Activated CD4-positive, alpha-beta T cell treated with anti-CD3 and anti-CD28 coated beads, Interleukin-2, Interleukin-4, amounts not matched to agents 100 ng/mL and 50 ng/mL, durations not matched to agents 16 hours and 8 hours (primary cell): Measurements from ENCODE around the gene DERL2.

Source experiments
- DNase-seq: peaks from one replicate; pipeline ENCODE4 v3.0.0-alpha.2; 2020; ENCODE audit warnings: low spot score

Gene DERL2

DNA sequence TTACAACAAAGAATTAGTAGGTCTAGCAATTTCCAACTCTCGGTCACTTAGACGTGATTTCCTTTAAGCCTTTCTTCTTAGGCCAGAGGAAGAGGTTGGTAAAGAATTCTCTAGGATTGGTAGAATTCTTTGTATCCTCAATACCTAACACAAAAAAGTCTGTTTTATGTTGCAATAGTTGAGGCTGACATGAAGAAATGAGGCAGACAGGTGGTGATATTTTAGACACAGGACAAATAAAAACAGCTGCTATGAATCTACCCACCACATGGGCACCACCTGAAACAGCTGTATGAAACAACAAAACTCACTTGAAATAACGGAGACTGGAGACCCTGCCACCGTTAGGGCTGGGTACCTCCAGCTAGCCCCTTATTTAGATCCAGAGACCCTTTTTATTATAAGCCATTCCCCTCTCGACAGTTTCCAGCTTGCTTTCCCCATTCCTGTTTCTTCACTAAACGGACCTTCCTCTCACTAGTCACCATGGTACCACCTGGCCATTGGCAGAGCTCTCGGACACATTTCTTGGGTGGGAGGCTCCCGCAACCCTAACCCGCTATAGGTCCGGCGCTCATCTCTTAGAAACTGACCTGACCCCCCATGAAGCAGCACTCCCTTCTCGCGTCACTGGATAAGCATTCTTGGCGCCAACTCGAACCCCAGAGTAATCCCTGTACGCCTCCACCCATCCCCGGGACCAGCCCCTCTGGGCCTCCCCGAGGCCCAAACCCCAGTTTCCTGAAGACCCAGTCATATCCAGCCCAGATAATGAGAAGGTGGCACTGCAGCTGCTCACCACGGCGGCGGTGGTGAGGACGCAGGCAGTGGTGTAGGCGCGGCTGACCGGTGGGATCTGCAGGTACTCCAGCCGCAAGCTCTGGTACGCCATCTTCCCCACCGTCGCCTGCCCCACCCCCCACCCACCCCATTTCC, at the start of gene DERL2:
TSS of gene DERL2 (minus strand) at position 909 of the 936 bp plus-strand sequence. CDS start at position 892, 17 bp downstream.
- no peak for DNase-seq

DNA sequence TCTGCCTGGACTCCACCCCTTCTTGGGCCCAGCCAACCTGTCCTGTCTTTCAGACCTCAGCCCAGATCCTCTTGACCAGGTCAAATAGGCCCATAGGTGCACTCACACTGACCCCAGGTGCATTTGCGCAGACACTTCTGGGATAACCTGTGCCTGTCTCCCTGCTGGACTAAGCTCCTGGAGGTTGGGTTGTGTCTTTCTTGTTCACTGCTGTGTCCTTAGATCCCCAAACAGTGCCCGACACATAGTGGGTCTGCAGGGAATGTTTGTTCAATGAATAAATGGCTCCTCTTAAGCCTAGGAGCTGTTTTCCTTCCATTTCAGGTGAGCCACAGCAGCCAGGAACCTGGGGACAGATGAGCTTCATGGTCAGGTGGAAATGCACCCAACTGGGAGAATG, 49.5 kb upstream of the DERL2 start:
- DNase-seq = no peak

DNA sequence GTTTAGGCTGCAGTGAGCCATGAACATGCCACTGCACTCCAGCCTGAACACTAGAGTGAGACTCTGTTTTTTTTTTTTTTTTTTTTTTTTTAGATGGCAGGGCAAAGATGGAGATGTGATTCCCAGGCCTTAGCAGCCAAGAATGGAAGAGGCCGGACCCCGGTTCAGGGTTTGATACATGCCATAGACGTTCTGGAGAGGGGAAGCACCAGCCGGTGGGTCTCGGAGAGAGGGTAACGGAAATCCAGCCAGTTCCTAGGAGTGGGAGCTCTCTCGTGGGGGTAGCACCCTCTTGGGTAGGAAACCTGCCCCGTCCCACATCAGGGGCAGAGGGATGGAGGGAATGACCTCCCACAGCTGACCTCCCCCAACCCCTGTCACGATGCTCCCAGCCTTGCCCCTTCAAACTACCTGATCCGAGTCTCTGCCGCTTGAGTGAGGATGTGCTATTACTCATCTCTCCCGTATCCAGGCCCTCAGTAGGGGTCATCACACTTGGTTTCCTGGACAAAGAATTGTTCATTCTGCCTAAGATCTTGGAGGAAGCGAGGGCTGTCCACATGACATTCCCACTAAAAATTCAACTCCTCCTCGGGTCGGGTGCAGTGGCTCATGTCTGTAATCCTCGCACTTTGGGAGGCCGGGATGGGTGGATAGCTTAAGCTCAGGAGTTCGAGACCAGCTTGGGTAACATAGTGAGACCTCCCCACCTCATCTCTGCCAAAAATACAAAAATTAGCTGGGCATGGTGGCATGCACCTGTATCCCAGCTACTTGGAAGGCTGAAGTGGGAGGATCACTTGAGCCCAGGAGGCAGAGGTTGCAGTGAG, 47.7 kb upstream of the DERL2 start:
- no peak for DNase-seq

DNA sequence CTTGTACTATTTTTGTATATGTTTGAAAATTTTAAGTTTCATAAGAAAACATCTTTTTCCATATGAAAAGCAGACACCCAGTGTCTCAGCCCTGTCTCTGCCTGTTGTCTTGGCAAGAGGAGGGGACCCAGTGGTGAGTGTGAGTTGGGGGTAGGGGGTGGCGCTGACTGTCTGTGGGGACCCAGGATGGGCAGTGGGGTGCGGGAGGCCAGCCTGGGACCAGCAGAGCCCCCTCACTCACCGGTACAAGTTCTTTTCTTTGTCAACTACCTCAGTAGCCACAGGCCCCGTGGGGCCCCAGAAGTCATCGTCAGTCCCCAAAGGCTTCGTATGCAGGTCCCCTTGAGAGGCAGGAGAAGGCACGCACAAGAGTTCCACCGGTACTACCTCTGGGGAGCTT, 46.6 kb upstream of the DERL2 start:
- no peak for DNase-seq

DNA sequence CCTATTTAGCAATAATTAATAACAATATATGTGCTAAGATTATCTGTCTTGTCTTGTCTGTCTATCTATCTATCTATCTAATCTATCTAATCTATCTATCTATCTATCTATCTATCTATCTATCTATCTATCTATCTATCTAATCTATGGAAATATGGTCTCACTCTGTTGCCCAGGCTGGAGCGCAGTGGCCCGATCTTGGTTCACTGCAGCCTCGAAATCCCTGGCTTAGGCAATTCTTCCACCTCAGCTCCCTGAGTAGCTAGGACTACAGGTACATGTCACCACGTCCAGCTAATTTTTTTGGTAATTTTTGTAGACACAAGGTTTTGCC, 45.1 kb upstream of the DERL2 start:
- no peak for DNase-seq

DNA sequence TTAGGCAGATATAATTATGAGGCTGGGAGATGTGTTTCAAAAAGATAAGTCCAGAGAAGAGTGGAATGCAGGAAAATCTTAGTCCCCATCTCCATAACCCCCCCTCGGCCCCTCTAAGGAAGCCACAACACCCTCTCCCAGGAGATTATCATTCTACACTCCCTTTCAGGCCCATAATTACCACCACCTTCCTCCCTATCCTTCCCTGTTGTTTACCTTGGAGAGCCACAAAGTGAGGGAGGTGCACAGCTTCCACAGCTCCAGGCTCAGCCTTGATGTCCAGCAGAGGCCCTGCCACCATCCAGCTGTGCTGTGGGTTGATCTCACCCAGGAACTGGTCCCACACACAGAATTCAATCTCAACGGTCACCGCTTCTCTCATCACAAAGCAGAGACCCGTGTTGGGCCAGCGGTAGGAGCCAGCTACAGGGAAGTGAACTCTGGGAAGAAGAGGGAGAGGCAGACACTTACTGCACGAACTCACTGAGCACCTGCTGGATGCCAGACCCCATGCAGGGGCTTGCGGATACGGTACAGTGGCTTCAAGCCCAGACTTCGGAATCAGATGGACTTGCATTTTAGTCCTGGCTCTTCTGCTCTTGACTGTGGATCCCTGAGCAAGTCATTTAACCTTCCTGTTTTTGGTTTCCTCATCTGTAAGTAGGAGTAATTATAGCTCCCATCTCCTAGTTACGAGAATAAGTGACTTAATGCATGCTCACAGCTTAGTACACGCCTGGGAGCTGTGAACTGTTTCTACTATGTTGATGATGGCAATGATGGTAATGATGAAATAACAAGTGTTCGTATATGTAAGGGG, 44.5 kb upstream of the DERL2 start:
- DNase-seq = no peak

DNA sequence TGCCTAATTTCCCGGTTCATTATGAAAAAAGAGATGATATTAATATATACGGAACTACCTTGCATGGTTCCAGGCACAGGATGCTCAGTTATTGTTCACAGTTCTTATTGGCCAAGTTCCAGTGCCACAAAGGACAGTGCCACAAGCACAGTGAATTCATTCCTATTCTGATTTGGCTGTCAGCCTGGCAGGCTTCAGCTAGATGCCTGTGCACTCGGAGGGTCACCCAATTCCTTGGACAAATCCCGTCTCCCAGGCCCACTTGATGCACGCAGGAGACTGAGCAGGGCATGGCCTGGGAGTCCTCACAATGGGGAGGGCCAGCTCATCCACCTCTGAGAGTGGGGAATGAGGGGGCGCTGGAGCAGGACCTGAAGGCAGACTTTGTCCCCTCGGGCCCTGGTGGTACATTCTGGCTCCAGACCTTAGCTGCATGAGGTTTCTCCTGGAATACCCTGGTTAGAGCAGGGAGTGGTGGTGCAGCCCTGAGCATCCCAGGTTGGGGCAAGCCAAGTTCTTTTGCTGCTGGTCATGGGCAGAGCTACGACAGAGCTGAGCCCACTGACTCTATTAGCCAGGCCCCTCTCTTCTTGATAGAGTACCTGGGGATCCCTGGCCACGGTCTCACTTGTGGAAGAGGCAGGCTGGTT, 41.7 kb upstream of the DERL2 start:
- DNase-seq = no peak

DNA sequence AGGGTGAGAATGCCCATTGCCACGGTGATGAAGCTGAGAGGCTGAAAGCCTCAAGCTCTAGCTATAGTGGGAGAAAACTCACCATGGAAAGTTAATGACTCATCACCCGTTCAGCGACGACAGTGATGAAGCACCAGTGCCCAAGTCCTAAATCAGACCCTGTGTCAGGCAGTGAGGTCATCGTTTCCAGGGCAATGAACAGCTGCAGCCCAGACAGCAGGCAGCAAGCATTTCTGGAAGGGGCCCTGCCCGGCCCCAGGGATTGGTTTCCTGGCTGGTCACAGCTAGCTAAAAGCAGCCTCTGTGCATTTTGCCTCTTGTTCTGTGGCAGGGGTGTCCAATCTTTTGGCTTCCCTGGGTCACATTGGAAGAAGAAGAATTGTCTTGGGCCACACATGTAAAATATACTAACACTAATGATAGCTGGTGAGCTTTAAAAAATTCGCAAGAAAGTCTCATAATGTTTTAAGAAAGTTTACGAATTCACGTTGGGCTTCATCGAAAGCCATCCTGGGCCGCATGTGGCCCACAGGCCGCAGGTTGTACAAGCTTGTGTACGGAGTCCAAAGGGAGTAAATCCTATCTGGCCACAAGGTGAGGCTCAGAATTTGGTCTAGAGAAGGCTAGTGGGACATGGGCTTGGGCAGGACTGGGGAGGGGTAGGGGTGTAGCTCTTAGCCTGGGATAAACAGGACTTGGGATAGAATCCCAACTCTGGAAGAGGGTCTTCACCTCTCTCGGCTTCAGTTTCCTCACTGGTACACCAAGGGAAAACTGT, 41.0 kb upstream of the DERL2 start:
- DNase-seq = peak; percentile 77

DNA sequence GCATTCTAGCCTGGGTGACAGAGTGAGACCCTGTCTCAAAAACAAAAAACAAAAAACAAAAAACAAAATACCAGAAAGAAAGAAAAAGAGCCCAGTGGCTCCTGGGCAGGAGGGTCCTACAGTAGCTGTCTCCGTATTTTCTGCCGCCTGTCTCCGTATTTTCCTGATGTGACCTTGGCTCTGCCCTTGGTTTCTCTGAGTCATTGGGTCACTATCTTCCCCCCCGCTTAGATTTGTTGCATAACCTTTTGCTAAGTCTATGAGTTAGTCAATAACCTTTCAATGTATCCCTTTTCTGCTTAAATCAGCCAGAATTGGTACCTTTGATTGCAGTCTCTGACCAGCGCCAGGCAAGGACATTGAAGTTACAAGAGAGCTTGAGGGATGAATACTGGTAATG, 37.3 kb upstream of the DERL2 start:
- no peak for DNase-seq

DNA sequence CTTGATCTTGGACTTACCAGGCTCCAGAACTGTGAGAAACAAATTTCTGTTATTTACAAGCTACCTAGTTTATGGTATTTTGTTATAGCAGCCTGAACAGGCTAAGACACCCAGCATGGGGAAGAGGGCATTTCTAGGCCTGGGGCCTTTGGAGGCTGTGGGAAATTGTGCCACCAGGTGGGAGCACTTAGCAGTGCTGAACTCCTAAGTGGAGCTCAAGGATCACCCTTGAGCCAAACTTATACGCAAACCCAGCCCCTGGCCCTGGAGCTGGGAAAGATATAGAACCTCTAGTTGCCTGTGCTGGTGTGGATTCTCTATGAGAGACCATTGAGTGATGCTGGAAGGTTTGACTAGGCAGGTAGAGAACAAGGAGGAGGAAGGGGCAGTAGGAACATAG, 36.5 kb upstream of the DERL2 start:
- DNase-seq = no peak

DNA sequence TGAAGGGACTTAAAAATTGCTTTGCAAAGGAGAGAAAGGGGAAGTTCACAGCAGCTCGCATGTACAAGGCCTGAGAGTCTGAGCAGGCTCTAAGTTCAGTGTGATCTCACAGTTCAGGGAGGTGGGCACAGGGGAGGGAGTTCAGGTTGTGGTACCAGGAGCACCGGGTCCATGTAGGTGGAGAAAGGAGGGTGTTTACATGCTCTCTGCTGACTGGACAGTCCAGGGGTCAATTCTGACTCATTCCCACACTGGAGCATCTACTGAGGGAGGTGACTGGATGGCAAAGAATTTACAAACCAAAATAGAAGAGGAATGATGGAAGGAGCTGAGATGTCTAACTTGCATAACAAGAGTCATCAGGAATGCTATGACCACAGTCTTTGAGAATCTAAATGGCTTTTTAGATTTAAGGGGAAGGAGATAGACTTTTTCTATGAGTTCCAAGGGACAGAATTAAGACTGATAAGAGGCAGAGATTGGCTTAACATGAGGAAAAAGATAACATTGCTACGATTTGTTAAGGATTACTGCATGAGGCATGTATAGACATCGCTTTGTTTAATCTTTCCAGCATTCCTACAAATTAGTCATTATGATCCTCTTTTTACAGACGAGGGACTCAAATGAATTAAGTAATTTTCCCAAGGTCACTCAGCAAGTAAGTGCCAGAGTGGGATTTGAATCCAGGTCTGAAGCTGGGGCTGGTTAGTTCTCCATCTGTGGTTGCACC, 30.2 kb upstream of the DERL2 start:
- DNase-seq = no peak

DNA sequence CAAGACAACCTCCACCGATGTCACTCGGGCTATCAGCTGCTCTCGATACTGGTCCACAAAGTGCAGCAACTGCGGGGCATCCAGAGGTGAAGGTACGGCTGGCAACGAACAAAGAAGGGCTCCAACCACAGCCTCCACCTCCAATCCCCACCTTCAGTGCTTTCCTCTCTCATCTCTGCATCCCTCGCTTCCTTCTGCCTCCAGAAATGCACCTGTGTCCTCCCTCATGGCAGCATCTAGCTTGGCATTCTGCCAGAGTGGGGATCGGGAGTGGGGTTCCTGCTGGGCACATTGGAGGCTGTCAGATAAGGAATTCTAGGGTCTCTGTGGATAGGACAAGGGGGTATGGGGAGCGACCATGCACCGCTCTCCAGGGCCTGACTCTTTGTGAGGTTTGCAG, 29.0 kb upstream of the DERL2 start:
- no peak for DNase-seq

DNA sequence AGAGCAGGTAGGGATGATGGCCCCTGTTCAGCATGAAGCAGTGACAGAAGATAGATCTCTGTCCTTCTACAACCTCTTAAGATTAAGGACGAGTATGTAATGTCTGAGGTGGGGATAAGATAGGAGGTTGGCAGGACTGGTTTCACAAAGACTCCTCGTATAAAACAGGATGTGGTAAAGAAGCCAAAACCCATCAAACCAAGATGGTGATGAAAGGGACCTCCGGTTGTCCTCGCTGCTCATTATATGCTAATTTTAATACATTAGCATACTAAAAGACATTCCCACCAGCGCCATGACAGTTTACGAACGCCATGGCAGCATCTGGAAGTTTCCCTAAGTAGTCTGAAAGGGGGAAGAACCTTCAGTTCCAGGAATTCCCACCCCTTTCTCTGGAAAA, 27.6 kb upstream of the DERL2 start:
- peak; percentile 17 for DNase-seq

DNA sequence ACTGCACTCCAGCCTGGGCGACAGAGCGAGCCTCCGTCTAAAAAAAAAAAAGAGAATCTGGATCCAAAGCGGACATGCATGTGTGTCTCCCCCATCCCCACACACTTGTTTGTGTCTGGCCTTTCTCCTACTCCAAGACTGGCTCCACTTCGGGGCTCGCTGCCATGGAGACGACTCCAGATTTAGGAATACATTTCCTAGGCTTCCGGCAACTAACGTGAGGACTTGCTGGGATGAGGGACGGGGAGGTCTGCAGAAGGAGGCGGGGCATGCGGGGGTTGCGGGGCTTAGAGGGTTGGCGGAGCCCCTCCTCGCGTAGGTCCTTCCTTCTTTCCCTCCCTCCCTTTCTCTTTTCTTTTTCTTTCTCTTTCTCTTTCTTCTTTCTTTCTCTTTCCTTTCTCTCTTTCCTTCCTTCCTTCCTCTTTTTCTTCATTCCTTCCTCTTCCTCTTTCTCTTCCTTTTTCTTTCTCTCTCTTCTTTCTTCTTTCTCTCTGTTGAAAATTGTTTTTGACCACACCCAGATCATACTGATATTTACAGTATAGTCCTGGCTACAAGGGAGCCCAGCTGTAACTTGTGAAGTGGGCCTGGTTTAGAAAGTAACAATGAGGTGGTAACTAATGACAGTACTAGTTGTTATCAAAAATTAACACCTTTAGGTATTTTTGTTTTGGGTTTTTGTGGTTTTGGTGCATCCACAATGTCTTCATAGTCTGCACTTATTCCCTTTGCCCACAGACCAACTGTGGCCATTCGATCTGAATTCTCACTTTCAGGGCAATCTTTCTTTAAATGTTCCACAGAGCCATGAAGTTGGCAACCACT, 25.6 kb upstream of the DERL2 start:
- no peak for DNase-seq

DNA sequence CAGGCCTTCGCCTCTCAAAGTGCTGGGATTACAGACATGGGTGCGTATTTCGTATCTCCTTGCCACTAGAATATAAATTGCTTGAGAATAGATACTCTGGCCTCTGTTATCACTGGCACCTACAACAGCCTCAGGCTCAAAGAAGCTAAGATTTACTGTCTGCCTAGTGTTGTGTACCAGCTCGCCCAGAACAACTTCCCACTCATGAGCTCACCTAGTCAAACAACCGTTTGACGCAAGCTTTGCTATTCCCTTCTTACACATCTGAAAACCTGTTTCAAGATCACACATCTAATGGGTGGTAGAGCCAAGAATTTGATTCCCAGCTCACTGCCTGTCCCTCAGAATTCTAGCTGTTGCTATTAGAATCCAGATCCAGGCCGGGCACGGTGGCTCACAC, 24.8 kb upstream of the DERL2 start:
- no peak for DNase-seq

DNA sequence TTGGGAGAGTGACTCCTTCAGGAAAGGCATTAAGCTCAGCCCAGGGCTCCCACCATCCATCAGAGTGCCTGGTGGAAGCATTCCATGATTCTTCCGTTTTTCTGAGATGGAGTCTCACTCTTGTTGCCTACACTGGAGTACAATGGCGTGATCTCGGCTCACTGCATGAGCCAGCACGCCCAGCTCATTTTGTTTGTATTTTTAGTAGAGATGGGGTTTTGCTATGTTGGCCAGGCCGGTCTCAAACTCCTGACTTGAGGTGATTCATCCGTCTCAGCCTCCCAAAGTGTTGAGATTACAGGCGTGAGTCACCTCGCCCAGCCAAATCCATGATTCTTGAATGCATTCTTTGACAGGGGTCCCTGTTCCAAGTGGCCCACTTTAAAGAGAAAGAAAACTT, 23.5 kb upstream of the DERL2 start:
- DNase-seq = no peak

DNA sequence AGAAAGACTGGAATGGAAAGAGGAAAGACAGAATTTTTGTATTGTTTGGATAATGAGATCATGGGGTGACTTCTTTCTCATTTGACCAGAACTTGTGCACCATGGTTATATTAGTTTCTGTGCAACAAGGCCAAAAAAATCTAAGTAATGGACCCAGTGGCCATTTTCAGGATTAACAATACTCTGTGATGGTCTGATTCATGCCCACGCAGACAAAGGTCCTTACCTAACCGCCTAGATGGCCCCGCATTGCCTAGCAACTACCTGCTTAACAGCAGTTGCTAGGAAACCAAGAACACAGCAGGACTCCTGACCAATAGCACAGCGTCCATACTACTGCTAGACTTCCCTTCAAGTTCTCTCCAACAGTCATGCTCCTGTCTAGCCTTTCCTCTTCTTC, 22.8 kb upstream of the DERL2 start:
- no peak for DNase-seq

DNA sequence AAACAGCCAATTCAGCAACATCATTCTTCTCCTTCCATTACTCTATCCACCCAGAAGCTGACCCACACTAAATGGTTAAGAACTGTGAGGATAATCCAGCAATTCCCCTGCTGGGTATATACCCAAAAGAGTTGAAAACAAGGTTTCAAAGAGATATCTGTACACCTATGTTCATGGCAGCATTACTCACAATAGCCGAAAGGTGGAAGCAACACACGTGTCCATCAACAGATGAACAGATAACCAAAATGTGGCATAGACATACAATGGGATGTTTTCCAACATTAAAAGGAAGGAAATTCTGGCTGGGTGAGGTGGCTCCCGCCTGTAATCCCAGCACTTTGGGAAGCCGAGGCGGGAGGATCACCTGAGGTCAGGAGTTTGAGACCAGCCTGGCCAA, 20.3 kb upstream of the DERL2 start:
- no peak for DNase-seq

DNA sequence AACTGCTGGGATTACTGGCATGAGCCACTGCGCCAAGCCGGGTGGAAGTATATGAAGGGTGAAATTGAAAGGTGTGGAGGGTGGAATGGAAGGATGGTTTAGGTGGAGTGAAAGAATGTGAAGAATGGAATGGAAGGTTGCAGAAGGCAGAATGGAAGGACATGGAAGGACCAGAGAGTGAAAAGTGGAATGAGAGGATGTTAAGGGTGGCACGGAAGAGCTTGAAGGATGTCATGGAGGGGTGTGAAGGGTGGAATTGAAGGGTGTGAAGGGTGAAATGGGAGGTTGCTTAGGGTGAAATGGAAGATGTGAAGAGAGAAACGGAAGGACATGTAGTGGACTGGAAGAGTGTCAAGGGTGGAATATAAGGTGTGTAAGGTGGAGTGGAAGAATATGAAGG, 16.6 kb upstream of the DERL2 start:
- DNase-seq = no peak

DNA sequence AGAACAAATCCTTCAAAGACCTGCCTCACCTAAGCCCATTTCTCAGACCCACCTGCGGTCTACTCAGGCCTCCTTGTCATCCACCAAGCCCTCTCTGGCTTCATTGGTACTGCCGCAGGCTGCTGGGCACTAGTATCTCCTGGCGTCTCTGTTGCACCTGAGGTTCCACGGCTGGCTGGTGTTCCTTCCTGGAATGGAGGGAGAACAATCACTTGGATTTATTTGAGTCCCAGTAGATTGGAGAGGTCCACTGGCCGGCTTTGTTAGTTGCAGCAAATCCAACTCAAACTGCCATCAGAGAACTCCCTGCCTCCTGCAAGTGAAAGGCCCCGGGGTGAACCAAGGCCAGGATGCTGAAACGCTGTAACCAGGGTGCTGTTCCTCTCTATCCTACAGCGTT, 15.7 kb upstream of the DERL2 start:
- DNase-seq = no peak
